RKO (cell line): ENCODE results near the gene UBR4.
A peak's percentile ranks its signal among the peaks of the same experiment; 100 is the strongest.
"Not testable (repeated sequence)": the region's sequence is repeated elsewhere in the genome, so short reads cannot be mapped to it uniquely, and the experiment has no call there.

Source experiments
- DNase-seq: peaks from one replicate; pipeline ENCODE4 v3.0.0-alpha.2; 2016; ENCODE audit warnings: low spot score

Gene UBR4

GRCh38 chr1:19190468-19190867, 19.6 kb downstream of the UBR4 start:
- DNase-seq: no peak

GRCh38 chr1:19189270-19189669, 20.8 kb downstream of the UBR4 start:
- DNase-seq: no peak

- DNase-seq: no peak
These were observed 22.2 kb downstream of the UBR4 start for GRCh38 chr1:19187852-19188251.

- no peak for DNase-seq
These were observed 24.1 kb downstream of the UBR4 start for GRCh38 chr1:19186001-19186400.

GRCh38 chr1:19182223-19182622, 27.8 kb downstream of the UBR4 start:
- no peak for DNase-seq

- not testable (repeated sequence) for DNase-seq
These were observed 29.8 kb downstream of the UBR4 start for GRCh38 chr1:19180265-19180657.

- DNase-seq: peak; percentile 54
These were observed 30.3 kb downstream of the UBR4 start for GRCh38 chr1:19179597-19180264.

GRCh38 chr1:19178734-19179398, 31.2 kb downstream of the UBR4 start:
- no peak for DNase-seq

GRCh38 chr1:19177811-19178210, 32.3 kb downstream of the UBR4 start:
- no peak for DNase-seq

GRCh38 chr1:19169642-19170041, 40.4 kb downstream of the UBR4 start:
- DNase-seq: peak; percentile 31

- no peak for DNase-seq
These were observed 42.9 kb downstream of the UBR4 start for GRCh38 chr1:19167140-19167539.

- no peak for DNase-seq
These were observed 44.0 kb downstream of the UBR4 start for GRCh38 chr1:19166066-19166465.

- no peak for DNase-seq
These were observed 44.6 kb downstream of the UBR4 start for GRCh38 chr1:19165501-19165900.

- no peak for DNase-seq
These were observed 45.6 kb downstream of the UBR4 start for GRCh38 chr1:19164274-19165015.

- DNase-seq: no peak
These were observed 46.8 kb downstream of the UBR4 start for GRCh38 chr1:19163261-19163660.

GRCh38 chr1:19160831-19161230, 49.2 kb downstream of the UBR4 start:
- DNase-seq: no peak

- DNase-seq: no peak
These were observed 52.4 kb downstream of the UBR4 start for GRCh38 chr1:19157653-19158052.

GRCh38 chr1:19156676-19157075, 53.4 kb downstream of the UBR4 start:
- no peak for DNase-seq

- no peak for DNase-seq
These were observed 55.2 kb downstream of the UBR4 start for GRCh38 chr1:19154876-19155275.

GRCh38 chr1:19153169-19153568, 56.9 kb downstream of the UBR4 start:
- no peak for DNase-seq

- no peak for DNase-seq
These were observed 58.5 kb downstream of the UBR4 start for GRCh38 chr1:19151537-19151936.

- no peak for DNase-seq
These were observed 60.3 kb downstream of the UBR4 start for GRCh38 chr1:19149736-19150135.

- DNase-seq: no peak
These were observed 69.6 kb downstream of the UBR4 start for GRCh38 chr1:19140465-19140864.
